ENCODE measurements around the gene PLCD1. TPM values are rescaled to one million over a fixed set of nuclear protein-coding genes. Genes with fewer than 3 reads are reported as not detected.

The PLCD1 gene
- polyA plus RNA-seq, 1 donor, result 20.2 TPM

DNA sequence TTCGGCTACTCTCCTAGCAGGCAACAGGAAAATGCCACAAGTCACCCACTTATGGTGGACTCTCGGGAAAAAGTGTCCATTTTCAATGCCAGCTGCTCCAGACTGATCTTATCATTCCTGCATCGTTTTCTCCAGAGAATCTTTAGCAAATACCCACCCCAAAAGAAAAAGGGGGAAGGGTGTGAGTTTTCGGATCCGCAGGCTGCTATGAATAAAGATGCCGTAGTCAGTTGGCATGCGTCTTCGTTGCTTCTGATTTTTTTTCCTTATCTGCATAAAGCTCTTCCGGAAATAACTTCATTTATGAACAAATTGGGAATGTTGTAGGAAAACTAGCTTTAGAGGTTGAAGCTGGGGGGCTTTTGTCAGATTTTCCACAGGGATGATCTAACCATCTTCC is 61.2 kb downstream of the PLCD1 start:
- DNase-seq, result no peak

DNA sequence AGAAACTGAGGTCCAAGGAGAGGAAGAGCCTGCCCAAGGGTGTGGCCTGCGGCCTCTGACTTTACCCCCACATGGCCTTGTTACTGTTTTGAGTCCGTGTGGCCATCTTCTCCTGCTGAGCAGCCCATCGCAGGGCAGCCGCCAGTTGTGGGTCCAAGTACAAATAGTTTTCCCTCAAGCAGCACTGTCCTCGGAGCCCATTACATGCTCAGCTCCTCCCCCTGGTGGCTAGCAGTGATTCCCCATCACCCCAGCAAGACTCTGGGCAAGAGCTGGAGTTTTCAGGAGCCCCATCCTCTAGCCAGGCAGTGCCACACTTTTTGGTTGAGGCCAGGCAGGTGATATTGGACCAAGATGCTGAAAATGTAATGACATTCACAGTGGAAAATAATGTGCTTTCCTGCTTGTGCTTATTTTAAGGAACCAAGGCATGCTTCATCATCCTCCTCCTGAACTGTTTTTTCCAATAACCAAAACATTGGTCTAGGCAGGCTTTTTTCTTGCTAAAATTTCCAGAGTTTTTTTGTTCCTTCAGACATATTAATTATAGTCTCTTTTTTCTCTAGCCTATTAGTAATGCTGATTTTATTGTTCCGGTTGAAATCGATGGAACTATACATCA is 62.1 kb downstream of the PLCD1 start:
- no peak for DNase-seq

DNA sequence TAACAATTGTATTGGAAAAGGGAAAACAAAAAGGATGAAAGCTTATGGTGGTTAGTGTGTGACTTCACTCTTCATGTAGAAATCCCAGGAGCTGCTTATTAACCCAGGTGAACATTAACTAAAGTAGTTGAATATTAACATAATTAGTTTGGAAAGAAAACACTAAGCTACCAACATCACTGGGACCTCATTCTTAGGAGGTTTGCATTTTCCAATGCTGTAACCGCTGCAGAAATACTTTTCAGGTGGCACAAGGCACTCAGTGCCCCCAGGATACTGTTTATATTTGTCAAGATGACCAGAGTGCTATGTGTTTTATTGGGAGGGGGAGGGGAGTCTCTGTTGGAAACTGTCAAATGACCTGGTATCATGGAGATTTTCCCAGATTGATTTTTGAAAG is 64.7 kb downstream of the PLCD1 start:
- peak; percentile 78 for DNase-seq

DNA sequence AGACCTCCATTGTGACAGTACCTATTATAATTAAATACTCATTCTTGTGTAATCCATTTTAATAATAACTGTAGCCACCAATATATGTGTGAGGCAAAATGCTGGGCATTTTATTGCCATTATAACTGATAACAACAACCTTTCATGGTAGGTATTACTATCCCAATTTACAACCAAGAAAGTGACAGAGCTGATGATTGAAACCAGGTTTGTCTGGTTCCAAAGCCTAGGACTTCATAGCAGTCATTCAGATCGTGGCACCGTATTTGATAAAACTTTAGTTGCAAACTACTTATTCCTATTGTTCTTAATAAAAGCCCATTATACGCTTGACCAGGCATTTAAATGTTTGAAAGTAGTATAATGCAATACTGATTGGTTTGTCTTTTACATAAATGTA is 65.3 kb downstream of the PLCD1 start:
- no peak for DNase-seq

DNA sequence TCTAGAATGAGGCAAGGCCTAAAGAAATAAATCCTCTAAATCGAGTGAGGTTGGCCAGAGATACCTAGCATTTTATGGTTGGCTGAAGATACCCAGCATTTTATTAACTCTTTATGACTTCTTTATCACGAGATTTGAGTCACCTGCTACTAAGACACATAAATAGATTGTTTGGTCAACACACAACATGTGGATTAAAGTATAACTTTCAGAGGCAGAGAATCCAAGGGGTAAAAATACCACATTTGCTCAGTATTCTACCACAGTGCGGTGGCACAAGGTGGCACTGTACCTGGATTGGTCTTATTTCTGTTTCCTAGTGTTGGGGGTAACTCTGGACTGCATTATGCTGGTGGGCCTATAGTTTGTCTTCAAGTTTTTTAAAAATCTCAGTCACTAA is 65.8 kb downstream of the PLCD1 start:
- no peak for DNase-seq

DNA sequence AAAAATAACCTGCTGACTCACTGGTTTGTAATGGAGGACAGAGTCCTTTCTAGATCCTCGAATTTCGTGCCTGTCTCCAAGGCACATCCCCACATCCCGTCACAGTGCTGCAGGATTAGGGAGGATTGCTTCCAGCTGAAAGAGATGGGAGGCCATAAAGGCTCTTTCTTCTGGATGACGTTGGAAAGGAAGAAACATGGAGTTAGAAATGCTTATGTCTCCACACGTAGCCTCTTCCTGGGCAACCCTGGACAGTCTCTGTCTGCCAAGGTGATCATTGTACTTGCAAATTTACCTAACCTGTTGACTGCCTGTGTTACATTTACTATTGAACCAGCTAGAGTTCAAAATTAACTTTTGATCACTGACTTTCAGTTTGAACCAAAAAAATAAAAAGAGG is 66.4 kb downstream of the PLCD1 start:
- DNase-seq, result no peak

DNA sequence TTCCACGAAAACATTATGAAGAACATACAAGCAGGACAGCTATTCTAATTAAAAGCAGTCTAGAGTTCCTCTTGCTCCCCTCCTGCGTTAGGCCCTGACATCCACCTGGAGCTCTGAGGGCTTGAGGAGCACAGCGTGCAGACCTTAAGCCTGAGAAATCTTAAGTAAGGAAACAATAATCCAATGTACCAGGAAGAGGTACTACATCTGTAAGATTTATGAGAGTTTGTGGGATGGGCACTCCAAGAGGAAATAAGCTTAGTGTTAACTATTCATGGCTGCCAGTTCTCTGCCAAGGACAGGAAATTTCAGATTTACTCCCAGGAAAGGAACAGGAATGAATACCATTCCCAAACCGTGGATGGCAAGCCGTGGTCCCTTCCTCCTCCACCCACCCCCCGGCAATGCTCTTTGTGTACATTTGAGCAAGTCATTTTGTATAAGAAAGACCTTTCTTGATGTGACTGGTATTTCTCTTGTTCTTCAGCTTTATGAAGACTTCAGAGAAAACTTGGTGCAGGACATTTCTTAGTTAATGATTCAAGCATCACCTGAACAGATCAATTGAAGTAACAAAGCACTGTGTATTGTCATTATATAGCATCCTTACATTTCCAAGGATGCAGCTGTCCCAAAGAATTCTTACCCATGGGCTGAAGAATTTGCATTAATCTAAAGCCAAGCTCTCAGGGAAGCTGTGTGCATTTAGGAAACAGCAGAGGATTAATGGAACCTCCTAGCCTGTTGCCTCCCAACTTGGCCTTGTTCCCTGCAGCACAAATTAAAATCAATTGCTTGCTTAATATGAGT is 67.6 kb downstream of the PLCD1 start:
- no peak for DNase-seq

DNA sequence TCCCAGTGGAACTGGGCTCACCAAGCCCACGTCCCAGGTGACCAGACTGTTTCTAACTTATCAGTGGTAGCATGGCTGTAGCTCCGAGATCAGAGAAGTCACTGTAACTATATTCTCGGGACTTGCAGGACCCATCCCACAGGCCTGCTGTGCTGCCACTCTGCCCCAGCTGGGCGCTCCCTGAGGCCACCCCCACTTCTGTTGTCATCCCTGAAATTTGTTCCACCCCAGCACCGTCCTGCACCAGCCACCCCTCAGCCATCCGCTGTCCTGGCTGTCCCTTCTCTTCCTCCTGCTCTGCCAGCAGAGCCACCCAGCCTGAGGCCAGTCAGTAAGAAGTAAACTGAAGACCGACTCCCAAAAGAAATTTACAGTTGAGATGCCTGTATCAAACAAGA is 71.9 kb downstream of the PLCD1 start:
- DNase-seq, result no peak

Other genes with a start within 250 kb of the PLCD1 start
- 102 TPM for gene CTDSPL, start 167.8 kb downstream of the PLCD1 start, polyA plus RNA-seq (ENCODE audit: insufficient read length)
- gene VILL, start 38.9 kb downstream of the PLCD1 start, polyA plus RNA-seq (ENCODE audit: insufficient read length), result 9.9 TPM
- gene DLEC1, start 9.6 kb upstream of the PLCD1 start, polyA plus RNA-seq (ENCODE audit: insufficient read length), result 2.0 TPM
- gene ACAA1, start 107.5 kb upstream of the PLCD1 start, polyA plus RNA-seq (ENCODE audit: insufficient read length), result 137 TPM
- 26.7 TPM for gene MYD88, start 109.0 kb upstream of the PLCD1 start, polyA plus RNA-seq (ENCODE audit: insufficient read length)
- gene OXSR1, start 135.9 kb upstream of the PLCD1 start, polyA plus RNA-seq (ENCODE audit: insufficient read length), result 54.3 TPM
- gene SLC22A13, start 236.2 kb upstream of the PLCD1 start, polyA plus RNA-seq (ENCODE audit: insufficient read length), result 4.4 TPM

Data from left kidney (tissue), 2 donors.